Activated CD4-positive, alpha-beta T cell treated with anti-CD3 and anti-CD28 coated beads for 48 hours (primary cell): ENCODE data around the gene SEC23A.
"Not testable (repeated sequence)": the region's sequence is repeated elsewhere in the genome, so short reads cannot be mapped to it uniquely, and the experiment has no call there.

Source experiments
- DNase-seq: peaks from one replicate; pipeline ENCODE4 v3.0.0-alpha.2; 2020

Gene SEC23A

DNA sequence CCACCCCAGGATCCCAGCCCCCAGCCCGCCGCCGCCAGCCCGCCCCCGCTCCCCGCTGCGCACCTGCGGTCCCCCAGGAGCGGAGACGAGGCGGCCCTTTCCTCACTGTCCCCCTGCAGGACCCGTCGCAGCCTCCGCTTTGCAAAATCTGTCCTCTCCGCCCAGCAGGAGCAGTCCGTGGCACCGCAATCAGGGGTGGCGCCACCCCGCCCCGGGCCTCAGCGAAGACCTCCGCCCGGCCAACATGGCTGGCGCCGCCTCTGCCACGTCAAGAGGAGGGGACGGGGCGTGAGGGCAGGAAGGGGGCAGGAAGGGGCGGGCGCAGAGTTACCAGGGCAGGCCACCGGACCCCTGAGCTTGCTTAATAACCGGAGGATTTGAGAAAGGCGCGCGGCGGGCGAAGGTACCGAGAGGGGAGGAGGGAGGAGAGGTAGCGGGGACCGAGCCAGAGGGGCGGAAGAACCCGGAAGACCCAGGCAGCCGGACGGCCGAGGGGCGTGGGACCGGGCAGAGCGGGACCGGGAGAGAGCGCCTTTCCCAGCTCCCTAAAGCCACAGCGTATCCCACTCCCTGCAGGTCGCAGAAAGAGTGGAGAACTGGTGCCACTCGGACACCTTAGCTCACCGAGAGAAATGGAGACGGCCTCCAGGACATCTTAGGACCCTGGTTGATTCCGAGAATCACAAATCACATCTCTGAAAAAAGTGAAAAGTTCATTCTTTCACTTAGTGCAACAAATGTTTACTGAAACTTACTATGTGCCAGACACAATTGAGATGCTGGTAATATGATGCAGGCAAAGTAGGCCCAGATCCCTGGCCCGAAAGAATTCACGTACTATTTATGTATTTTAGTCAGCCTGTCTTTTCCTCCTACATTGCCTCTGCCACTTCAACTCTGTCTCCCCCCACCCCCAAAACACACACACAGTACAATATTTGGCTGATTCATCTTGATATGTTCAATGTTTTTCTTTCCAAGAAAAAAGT is at the start of gene SEC23A:
Gene SEC23A, minus strand, starts transcription at position 267 of the 989 bp plus-strand sequence. CDS start 7,117 bp downstream, outside the sequence.
- peak; percentile 86 for DNase-seq

DNA sequence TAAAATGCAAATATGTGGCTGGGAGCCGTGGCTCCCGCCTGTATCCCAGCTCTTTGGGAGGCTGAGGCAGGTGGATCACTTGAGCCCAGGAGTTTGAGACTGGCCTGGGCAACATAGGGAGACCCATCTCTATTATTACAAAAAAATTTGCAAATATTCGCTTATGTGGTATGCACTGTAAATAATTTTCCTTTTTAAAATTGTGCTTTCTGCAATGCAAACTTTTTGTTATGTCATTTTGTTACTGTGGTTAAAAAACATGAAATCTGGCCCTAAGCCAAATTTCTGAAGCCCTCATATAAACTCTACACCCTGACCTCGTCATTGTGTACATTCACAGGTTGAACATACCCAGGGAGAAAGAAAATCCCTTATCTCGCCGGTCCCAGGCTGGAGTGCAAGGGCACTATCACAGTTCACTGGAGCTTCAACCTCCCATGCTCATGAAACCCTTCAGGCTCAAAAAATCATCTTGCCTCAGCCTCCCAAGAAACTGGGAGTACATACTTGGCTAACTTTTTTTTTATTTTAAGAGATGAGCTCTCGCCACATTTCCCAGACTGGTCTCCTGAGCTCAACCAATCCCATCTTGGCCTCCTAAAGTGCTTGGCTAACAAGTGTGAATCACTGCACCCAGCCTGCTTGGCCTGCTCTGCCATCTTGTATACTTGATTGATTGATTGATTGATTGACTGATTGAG is 42.4 kb upstream of the SEC23A start:
- no peak for DNase-seq

DNA sequence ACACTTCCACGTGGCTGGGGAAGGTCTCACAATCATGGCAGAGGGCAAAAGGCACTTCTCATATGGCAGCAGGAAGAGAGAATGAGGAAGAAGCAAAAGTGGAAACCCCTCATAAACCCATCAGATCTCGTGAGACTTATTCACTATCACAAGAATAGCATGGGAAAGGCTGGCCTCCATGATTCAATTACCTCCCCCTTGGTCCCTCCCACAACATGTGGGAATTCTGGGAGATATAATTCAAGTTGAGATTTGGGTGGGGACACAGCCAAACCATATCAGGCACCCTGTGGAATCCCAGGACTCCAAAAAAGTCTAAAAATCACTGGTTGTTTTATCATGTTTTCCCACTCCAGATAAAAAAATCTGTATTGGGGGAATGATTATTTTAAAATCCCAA is 40.2 kb upstream of the SEC23A start:
- not testable (repeated sequence) for DNase-seq

DNA sequence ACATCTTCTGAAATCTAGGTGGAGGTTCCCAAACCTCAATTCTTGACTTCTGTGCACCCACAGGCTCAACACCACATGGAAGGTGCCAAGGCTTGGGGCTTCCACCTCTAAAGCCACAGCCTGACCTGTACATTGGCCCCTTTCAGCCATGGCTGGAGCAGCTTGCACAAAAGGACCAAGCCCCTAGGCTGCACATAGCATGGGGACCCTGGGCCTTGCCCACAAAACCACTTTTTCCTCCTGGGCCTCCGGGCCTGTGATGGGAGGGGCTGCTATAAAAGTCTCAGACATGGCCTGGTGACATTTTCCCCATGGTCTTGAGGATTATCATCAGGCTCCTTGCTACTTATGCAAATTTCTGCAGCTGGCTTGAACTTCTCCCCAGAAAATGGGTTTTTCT is 38.6 kb upstream of the SEC23A start:
- DNase-seq, result not testable (repeated sequence)

DNA sequence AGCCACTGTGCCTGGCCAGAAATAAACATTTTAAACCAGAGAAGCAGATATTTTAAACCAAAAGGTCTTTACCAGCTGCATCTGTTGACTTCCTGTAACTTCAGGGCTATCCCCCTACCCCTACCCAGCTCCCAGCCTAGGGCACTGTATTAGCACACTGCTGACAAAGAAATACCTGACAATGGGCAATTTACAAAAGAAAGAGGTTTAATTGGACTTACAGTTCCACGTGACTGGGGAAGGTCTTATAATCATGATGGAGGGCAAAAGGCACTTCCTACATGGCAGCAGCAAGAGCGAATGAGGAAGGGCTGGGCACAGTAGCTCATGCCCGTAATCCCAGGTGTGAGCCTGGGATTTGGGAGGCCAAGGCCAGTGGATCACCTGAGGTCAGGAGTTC is 37.1 kb upstream of the SEC23A start:
- no peak for DNase-seq

DNA sequence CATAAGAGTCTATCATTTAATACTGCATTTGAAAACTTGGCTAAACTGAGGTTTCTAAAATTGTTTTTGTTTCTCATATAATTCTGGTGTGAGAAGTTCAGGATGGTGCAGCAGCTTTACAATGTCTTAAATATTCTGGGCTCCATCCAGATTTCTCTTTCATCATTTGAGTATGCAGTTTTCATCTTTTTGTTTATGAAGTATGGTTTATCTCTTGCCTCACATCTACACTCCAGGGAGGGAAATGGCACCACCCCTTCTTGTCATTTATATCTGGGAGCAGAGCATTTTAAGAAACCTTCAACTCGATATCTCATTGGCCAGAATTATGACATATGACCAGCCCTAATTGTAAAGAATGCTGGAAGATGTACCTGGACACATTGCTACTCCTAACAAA is 35.4 kb upstream of the SEC23A start:
- DNase-seq, result no peak

DNA sequence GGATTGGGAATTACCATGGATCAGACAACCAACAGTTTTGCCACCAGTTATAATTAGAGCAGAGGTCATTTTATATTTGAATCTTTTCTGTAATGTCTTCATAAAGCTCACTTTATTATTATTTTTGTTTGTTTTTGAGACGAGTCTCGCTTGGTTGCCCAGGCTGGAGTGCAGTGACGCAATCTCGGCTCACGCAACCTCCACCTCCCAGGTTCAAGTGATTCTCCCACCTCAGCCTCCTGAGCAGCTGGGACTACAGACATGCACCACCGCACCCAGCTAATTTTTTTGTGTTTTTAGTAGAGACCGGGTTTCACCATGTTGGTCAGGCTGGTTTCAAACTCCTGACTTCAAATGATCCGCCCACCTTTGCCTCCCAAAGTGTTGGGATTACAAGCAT is 34.8 kb upstream of the SEC23A start:
- DNase-seq, result not testable (repeated sequence)

DNA sequence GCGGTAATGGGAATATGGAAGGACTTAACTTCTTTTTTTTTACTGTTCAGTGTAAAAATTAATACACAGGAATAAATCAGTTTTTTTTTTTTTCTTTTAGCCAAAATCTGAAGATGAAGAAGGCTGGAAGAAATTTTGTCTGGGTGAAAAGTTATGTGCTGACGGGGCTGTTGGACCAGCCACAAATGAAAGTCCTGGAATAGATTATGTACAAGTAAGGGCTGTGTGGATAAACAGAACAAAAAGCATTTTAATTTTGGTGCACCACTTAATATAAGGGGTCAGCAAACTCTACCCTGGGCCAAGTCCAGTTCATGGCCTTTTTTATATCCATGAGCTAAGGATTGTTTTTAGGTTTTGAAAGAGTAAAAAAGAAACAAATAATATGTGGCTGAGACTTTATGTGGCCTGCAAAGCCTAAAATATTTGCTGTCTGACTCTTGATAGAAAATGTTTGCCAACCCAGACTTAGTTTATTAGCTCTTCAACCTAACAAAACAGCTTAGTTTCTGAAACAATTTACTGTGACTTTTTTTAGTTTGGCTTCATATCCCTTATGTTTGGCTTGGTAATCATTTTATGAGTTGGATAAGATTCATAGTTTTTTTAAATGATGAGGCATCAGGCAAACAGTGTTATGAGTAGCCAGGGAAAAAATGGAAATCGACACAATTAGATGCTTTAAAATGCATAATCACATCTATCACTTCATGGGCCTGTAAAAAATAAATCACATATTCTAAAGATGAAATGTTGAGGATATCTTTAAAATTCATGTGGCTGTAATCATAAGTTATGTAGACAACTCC is 19.5 kb upstream of the SEC23A start:
- no peak for DNase-seq

DNA sequence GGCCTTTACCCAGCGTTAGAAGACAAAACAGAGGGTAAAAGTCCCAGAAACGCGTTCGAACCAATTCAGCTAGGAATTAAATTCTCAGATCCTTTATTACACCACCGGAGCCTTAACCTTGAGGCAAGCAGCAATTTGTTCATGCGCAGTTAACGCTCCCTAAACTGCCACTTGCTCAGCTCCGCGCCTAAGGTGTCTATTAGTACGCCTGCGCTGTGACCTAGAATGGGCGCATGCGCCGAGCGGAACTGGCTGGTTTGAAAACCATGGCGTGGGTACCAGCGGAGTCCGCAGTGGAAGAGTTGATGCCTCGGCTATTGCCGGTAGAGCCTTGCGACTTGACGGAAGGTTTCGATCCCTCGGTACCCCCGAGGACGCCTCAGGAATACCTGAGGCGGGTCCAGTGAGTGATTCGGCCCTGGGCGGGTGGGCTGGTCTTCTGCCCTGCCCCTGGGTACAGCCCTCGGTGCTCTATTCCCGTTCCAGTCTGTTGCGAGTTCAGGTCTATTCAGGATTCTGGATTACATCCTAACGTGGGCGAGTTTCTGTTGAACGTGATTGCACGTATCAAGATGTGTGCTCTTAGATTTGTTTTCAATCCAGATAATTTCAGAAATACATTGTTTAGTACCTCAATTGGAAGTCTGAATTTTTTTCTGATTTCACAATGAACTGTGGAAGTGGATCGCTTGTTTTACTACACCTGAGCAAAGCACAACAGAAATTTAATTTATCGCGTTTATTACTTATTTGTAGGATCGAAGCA is 11.2 kb upstream of the SEC23A start, which contains the start of gene GEMIN2:
Gene GEMIN2, plus strand, starts transcription at position 251 of the 766 bp plus-strand sequence. Its CDS starts 16 bp downstream, at position 267.
- peak; percentile 97 for DNase-seq

DNA sequence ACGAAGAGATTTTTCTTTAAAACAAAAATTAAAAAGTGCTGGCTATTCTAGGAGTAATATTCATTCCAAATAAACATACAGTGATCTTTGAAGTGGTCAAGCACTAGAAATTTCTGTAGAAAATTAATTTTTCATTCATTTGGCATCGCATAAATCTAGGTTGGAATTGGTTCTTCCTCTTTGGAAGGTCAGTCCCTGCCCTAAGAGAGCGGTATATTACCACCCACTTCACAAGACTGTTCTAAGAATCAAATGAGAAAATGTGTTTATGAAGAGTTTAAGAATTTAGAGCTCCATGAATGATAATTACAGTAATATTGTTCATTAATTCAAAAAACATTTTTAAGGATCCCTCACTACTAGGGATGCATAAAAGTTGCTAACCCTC is 10.6 kb upstream of the SEC23A start:
- no peak for DNase-seq

DNA sequence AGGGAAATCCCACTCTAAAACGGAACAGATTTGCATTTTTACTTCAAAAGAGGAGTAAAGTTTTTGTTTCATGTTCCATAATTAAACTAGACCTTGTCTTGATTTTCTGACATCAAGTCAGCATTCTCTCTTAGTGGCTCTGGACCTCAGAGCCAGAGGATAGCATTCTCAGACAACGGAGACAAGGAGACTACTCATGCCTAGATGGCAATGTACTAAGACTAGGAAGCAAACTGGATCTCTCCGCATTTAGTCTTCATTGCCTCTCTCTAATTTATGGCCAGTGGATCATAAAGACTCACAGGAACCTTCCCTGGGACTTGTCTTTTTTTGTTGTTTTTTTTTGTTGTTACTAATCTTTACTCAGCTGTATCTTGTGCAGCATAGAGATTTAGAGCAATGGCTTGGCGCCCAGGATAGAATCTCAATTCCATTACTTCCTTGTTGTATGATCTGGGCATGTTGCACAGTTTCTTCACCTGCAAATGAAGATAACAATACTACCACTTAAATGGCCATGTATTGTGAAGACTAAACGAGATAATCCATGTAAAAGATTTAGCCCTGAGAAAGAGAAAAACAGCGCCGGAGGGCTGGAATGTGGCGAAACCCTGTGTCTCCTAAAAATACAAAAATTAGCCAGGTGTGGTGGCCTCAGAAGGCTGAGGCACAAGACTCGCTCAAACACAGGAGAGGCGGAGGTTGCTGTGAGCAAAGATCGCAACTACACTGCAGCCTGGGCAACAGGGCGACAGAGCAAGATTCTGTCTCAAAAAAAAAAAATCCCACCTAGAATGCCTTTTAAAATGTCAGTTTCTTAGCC is 7.1 kb upstream of the SEC23A start:
- no peak for DNase-seq

DNA sequence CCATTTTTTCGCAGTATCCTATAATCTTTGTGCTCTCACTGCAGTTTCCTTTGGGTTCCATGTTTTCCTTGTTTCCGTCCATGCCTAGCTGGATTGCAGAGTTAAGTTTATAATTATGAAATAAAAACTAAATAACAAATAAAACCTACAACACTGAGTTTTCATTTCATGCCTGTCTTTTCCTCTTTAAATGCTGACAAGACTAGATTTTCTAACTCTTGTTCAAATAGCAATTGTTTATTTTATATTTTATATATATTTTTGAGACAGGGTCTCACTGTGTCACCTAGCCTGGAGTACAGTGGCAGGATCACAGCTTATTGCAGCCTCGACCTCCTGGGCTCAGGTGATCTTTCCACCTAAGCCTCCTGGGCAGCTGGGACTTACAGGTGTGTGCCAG is 5.8 kb upstream of the SEC23A start:
- no peak for DNase-seq

DNA sequence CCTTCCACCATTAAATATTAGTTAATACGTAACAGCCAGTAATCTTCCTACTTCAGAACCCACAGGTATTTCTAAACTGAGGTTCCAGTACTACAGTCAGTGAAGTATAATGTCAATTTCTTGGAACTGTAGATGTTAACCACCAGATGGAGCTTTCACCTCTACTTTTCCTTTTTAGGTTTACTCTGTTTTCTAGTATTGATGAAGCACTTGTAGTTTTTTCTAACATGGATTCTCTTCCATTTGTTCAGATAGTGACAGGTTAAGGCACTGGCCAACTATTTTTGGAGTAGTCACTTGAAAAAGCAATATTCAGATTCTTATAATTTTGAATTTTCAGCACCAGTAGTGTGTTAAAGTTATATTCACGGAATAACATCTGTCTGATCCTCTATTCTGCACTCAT is 4.6 kb upstream of the SEC23A start:
- no peak for DNase-seq

DNA sequence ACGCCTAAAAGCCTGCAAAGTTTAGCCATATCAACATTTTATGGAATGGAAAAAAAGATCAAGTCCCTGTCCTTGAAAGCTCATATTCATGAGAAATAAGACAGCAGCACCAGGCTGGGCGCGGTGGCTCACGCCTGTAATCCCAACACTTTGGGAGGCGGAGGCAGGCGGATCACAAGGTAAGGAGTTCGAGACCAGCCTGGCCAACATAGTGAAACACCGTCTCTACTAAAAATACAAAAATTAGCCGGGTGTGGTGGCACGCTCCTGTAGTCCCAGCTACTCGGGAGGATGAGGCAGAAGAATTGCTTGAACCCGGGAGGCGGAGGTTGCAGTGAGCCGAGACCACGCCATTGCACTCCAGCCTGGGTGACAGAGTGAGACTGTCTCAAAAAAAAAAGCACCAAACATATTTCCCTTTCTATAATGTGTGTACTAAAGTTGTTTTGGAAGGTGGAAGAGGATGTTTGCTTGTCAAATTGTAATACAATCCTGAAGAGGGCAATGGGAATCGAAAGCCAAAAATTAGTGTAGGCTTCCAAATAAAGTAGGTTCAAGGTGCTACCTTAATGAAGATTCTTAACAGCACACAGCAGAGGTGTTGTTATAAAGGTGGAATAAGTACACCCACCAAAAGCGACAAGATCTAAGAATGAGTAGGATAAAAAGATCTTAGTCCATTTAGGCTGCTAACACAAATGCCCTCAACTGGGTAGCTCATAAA is 1.2 kb upstream of the SEC23A start:
- not testable (repeated sequence) for DNase-seq

DNA sequence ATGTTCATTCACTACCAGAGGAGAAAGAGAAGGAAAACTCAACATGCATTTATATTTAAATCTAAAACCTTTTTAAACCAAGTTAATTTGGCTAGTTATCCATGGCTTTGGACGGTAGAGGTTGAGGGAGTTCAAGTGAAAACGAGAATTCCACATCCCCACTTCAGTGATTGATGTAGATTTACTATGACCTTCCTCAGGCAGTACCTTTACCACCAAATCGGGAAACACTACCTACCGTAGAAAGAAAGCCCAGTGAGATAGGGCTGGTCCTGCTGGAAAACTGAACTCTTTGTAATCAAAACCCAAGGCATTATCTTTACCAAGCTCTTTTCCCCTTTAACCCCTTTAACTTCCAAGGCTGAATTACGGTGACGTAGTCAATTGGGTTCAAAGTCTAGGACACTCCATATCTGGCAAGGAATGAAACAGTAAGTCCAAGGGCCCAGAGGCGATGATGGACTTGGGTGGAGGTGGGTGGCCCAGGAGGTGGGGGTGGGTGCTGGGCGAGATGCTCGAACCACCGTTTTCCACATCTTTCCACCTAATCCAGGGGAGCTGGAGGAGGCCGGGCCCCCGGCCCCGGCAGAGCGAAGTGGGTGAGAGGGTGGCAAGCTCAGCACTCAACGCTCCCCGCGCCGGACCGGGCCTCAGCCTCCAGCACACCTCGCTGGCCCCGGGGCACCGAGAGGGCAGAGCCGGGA is 618 bp downstream of the SEC23A start:
- DNase-seq, result no peak

DNA sequence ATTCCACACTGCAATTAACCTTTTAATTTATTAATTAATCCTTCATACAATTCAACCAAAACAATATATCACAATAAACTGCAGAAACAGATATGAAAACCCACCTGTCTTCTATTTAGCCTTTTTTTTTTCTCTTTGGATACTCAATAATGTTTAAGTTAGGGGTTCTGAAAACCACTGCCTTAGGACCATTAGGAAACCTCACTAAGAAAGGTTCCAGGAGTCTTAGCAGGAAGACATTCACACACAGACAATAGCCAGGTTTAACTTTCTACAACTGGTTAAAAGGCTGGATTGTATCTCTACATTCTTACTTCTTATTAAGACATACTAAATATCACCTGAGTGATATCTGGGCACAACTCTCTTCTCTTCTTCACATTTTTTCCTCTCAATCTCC is 3.3 kb downstream of the SEC23A start:
- no peak for DNase-seq

DNA sequence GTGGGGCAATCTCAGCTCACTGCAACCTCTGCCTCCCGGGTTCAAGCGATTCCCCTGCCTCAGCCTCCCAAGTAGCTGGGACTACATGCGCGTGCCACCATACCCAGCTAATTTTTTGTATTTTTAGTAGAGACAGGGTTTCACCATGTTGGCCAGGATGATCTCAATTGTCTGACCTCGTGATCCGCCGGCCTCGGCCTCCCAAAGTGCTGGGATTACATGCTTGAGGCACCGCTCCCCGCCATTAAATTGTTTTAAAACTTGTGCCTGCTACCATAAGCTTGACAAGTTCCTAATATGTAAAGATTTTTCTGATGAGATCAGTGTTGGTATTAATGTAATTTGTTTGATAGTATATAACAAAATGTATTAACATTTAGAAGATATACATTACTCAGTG is 3.8 kb downstream of the SEC23A start:
- not testable (repeated sequence) for DNase-seq

DNA sequence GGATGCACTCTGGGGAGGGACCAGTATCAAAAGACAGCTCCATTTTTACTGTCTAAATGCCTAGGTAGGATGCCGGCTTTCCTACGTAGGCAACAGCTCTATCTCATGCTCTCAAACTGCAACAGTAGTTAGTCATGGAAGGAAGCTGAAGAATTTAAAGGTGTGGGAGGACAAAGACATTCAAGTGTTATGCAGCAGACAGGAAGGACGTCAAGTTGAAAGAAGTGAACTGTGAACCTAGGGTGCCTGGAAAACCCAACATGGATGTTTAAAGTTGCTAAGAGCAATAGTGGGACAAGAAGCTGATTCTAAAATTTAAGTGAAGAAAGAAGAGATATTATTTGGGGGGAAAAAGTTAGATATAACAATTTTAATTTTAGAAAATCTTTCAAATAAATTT is 5.9 kb downstream of the SEC23A start:
- peak; percentile 28 for DNase-seq

DNA sequence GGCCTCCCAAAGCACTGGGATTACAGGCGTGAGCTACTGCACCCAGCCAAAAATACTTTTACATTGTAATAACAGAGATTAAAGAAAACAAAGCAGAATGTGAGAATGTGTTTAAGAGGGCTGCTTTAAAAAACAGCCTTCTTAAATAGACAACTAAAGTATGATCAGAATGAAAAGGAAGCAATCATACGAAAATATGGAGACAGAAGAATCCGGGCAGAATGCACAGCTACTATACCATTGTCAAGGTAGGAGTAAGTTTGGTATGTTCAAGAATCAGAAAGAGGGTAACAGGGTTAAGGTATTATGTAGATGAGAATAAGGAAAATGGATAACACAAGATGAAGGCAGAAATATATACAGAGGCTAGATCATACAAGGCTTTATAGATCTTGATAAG is 8.5 kb downstream of the SEC23A start:
- DNase-seq, result no peak

DNA sequence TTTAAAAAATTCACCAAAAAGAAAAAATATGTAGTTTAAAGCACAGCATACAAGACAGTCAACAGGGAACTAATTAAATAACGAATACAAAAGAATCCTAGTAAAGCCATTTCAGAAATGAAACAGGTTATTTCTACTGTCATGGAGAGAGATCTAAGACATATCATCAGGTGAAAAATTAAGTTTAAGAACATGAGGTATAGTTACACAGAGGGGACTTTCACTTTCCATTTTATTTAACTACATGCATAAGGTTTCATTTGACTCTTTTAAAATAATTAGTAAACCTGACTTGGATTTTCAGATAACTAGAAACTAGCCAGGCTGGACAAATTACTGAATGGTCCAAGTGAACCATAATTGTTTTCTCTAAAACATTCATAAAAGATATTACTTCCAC is 11.3 kb downstream of the SEC23A start:
- no peak for DNase-seq
